Measurements from ENCODE around the gene EMILIN1.

EMILIN1 gene

GRCh38 chr2:27054721-27055120, 23.7 kb upstream of the EMILIN1 start:
- TF ChIP-seq CTCF (conservative IDR thresholded peaks at IDR 0.05; ENCODE audit: low read length): no peak
- DNase-seq (ENCODE audit: low read depth): no peak
- H3K4me3 ChIP-seq (ENCODE audit: low read length): no peak overlapping the region

DNA sequence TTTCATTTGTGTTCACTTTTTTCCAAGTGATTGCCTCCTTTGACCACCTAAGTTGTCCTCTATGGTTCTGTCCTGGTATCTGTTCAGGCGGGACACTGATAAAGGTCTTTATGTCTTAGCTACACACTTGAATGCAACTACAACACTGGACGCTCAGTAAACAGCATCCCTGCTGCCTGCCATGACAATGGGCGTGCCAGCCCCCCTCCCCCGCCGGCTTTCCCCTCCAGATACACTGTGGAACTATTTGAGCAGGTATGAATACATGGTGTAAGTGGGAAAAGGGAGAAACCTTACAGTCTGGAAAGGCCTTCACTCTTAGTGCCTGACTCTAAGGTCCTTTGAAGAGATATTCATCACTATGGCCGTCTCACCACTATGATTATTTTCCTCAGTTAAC, 21.2 kb upstream of the EMILIN1 start:
- no peak overlapping the region for H3K4me3 ChIP-seq (ENCODE audit: low read length)
- TF ChIP-seq CTCF (conservative IDR thresholded peaks at IDR 0.05; ENCODE audit: low read length): no peak
- no peak for DNase-seq (ENCODE audit: low read depth)

DNA sequence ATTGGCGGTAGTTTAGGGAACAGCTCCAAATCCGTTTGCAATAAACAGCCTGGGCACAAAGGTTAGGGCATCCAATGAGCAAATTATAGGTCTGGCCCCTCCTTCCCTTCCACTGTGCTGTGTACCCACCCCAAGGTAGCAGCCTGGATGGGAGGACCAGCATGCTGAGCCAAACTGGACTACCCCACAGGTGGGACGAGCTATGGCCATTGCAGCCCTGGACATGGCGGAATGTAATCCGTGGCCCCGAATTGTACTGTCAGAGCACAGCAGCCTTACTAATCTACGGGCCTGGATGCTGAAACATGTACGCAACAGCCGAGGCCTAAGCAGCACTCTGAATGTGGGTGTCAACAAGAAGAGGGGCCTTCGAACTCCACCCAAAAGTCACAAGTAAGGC, 20.2 kb upstream of the EMILIN1 start:
- no peak for DNase-seq (ENCODE audit: low read depth)
- TF ChIP-seq CTCF (conservative IDR thresholded peaks at IDR 0.05; ENCODE audit: low read length): no peak
- H3K4me3 ChIP-seq (ENCODE audit: low read length): no peak overlapping the region

DNA sequence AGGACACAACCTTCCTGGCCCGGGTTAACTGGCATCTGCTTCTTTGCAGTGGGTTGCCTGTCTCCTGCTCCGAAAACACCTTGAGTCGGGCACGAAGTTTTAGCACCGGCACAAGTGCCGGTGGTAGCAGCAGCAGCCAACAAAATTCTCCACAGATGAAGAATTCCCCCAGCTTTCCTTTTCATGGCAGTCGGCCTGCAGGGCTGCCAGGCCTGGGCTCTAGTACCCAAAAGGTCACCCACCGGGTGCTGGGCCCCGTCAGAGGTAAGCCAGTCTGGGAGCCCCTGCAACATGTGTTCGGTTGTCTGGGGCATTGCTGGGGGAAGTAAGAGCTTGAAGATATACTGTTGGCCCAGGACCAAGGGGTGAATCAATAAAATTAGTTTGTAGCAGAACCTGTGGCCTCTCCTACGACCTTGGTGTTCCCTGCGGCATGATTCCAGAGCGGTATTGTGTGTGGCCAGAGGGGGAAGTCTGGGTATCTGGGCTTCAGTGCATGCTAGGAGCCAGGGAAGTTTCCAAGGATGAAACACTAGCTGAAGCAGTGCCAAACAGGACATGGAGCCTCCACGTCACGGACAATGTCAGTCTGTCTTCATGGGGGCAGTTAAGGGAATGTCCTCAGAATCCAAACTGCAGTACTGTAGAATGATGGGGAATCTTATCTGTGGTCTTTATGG, 19.1 kb upstream of the EMILIN1 start:
- no peak overlapping the region for H3K4me3 ChIP-seq (ENCODE audit: low read length)
- no peak for DNase-seq (ENCODE audit: low read depth)
- no peak for TF ChIP-seq CTCF (conservative IDR thresholded peaks at IDR 0.05; ENCODE audit: low read length)

DNA sequence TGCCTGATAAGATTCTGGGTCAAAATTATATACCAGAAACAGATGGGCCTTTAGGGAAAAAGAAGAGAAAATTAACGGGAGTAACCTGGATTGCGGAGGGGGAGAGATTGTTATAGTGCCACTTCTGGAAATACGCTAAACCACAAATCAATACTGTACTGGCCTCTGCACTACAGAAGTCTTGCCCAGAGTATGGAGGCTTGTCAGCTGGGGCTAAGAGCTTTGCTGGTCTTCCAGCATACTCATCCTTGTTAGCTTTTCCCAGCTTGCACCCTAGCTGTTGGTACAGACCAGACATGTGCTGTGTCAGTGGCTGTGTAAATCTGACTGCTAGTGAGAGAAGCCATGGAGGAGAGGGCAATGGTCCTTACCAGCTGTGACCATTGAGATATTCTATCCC, 18.1 kb upstream of the EMILIN1 start:
- no peak for TF ChIP-seq CTCF (conservative IDR thresholded peaks at IDR 0.05; ENCODE audit: low read length)
- no peak overlapping the region for H3K4me3 ChIP-seq (ENCODE audit: low read length)
- no peak for DNase-seq (ENCODE audit: low read depth)

GRCh38 chr2:27065128-27065527, 13.3 kb upstream of the EMILIN1 start:
- H3K4me3 ChIP-seq (ENCODE audit: low read length): no peak overlapping the region
- no peak for DNase-seq (ENCODE audit: low read depth)
- TF ChIP-seq CTCF (conservative IDR thresholded peaks at IDR 0.05; ENCODE audit: low read length): no peak

GRCh38 chr2:27067385-27067784, 11.0 kb upstream of the EMILIN1 start:
- no peak for DNase-seq (ENCODE audit: low read depth)
- H3K4me3 ChIP-seq (ENCODE audit: low read length): no peak overlapping the region
- TF ChIP-seq CTCF (conservative IDR thresholded peaks at IDR 0.05; ENCODE audit: low read length): no peak
